Tibial nerve (tissue), 4 donors: Measurements from ENCODE around the gene ADRA2B. TPM values are rescaled to one million over a fixed set of nuclear protein-coding genes. Genes with fewer than 3 reads are reported as not detected.

ENCODE experiments used
- DNase-seq, 2 donors: peaks; one replicate each; pipeline ENCODE4 v3.0.0-alpha.2; 2019; ENCODE audit warnings: low spot score in 2 of 2
- H3K27ac ChIP-seq, 4 donors: fragments of 200-600 bp; sonication (generic) in 3 of 4; one replicate each; pipeline ENCODE4 v1.5.1; 2017 to 2019; ENCODE audit warnings: mild to moderate bottlenecking in 1 of 4
- H3K27me3 ChIP-seq, 2 donors: fragments of 200-600 bp; sonication (generic) in 1 of 2; one replicate each; pipeline versions ENCODE4 v1.5.1 to v1.6.0; 2017 to 2019
- H3K36me3 ChIP-seq, 3 donors: fragments of 200-600 bp; sonication (generic); one replicate each; pipeline ENCODE4 v1.5.1; 2018 to 2019
- H3K4me1 ChIP-seq, 4 donors: fragments of 200-600 bp; sonication (generic) in 3 of 4; one replicate each; pipeline ENCODE4 v1.5.1; 2017 to 2019
- H3K4me3 ChIP-seq, 4 donors: fragments of 200-600 bp; sonication (generic) in 3 of 4; one replicate each; pipeline ENCODE4 v1.5.1; 2017 to 2019; ENCODE audit warnings: mild to moderate bottlenecking in 1 of 4, moderate library complexity in 1 of 4
- H3K9me3 ChIP-seq, 4 donors: fragments of 200-600 bp; sonication (generic) in 3 of 4; one replicate each; pipeline ENCODE4 v1.5.1; 2017 to 2019
- EP300 ChIP-seq, 2 donors: sonication (generic); formaldehyde crosslinking; IDR thresholded peaks; one replicate each; pipeline ENCODE4 v1.6.1; 2017; ENCODE audit warnings: antibody characterized with exemption in 2 of 2, mild to moderate bottlenecking in 1 of 2
- POLR2A ChIP-seq, 2 donors: fragments of 450-650 bp; IDR thresholded peaks; one replicate each; pipeline ENCODE4 v1.6.1; 2017; ENCODE audit warnings: antibody characterized with exemption in 2 of 2, mild to moderate bottlenecking in 2 of 2, moderate library complexity in 2 of 2
- WGBS, 2 donors: methylation state at CpG; one replicate each; pipeline ENCODE4 v1.1.5; 2018; 5-methylcytosine and 5-hydroxymethylcytosine counted together
- total RNA-seq, 4 donors: library from RNA; depleted of rRNA; stranded (reverse); fragments of >200 nt; gene quantifications; one replicate each; pipeline ENCODE4 v1.1.0, GENCODE V29; 2016
- TF ChIP-seq, protein P1 (sequence below), 5 experiments: fragments of 200-600 bp in 3 of 5; fragments of 450-650 bp in 2 of 5; sonication (generic) in 3 of 5; IDR thresholded peaks; one replicate each; pipeline ENCODE4 v1.5.1; 2016 to 2019; ENCODE audit warnings: antibody characterized with exemption in 5 of 5, mild to moderate bottlenecking in 3 of 5, moderate library complexity in 2 of 5

Gene ADRA2B
- total RNA-seq, 4 donors from 2014 or later = 2.1 to 5.0 (median 4.7) TPM

DNA sequence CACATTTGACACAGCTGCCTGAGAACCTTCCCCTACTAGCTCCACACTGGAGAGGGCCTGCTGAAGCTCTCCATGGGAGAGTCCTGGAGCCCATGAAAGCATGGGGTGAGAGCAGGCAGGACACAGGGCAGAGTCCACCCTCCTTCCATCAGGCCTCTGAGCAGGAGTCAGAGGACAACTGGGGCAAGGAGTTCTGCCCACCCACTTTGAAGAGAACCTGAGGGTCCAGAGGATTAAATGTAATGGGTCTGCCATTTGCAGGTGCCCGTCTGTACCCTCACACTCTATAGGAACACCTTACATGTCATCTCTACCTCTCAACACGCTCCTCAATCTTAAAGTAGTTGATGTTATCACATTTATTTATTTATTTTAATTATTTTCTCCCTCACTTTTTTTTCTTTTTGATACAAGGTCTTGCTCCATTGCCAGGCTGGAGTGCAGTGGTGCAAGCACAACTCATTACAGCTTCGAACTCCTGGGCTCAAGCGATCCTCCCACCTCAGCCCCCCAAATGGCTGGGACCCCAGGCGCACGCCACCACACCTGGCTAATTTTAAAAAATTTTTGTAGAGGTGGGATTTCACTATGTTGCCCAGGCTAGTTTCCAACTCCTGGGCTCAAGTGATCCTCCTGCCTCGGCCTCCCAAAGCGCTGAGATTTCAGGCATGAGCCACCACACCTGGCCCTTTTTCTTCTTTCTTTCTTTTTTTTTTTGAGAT lies 10.2 kb downstream of the ADRA2B start:
- H3K27me3 ChIP-seq = no peaks in the 10 kb centered on the region
- H3K9me3 ChIP-seq = peaks cover 0 to 21% (median 4%) of the 10 kb centered on the region in 4 donors
- no peak overlapping the region for H3K4me3 ChIP-seq
- H3K4me1 ChIP-seq = peaks cover 0 to 15% (median 0%) of the 10 kb centered on the region in 4 donors
- no peaks in the 10 kb centered on the region for H3K36me3 ChIP-seq
- DNase-seq = no peak
- H3K27ac ChIP-seq = no peak overlapping the region
- TF ChIP-seq, protein P1, sequence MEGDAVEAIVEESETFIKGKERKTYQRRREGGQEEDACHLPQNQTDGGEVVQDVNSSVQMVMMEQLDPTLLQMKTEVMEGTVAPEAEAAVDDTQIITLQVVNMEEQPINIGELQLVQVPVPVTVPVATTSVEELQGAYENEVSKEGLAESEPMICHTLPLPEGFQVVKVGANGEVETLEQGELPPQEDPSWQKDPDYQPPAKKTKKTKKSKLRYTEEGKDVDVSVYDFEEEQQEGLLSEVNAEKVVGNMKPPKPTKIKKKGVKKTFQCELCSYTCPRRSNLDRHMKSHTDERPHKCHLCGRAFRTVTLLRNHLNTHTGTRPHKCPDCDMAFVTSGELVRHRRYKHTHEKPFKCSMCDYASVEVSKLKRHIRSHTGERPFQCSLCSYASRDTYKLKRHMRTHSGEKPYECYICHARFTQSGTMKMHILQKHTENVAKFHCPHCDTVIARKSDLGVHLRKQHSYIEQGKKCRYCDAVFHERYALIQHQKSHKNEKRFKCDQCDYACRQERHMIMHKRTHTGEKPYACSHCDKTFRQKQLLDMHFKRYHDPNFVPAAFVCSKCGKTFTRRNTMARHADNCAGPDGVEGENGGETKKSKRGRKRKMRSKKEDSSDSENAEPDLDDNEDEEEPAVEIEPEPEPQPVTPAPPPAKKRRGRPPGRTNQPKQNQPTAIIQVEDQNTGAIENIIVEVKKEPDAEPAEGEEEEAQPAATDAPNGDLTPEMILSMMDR (IDR thresholded peaks at IDR 0.05) = no peak
- TF ChIP-seq EP300 (IDR thresholded peaks at IDR 0.05) (no peak), POLR2A (IDR thresholded peaks at IDR 0.05) (no peak)
- 96 to 97% methylated on average over 8 of the region's 8 CpGs for WGBS, 2 donors

DNA sequence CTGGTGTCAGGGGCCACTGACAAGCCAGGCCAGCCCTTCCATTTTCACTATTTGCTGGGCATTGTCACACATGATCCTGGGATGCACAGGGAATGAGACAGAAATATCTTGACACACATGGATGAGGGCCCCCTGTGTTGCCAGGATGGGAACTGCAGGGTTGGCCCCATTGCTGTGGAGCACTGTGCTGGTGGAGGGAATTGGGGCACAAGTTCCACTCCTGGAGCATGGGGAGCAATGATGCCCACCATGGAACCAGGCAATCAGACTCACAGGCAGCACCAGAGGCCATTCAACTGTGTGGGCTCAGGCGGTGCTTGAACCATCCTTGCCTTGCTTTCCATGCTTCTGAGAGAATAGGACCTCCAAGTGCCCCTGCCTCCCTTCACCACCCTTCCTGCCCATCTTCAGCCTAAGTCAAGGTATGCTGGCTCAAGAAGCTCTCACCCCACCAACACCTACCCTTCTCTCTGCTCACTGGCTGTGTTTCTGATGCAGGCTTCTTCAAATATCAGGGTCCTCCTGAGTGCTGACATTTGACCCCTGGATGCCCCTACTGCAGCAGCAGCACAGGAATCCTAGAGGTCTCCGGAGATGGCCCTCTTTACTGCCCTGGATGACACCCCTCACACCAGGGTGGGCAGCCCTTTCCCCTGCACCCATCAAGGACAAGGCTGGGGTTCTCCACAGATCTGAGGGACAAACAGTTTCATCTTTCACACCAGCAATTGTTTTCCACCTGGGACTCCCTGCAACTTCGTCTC lies 11.0 kb downstream of the ADRA2B start:
- Histone ChIP-seq H3K4me1 (peaks cover 0 to 15% (median 0%) of the 10 kb centered on the region in 4 donors), H3K27me3 (no peaks in the 10 kb centered on the region), H3K36me3 (no peaks in the 10 kb centered on the region), H3K9me3 (peaks cover 0 to 21% (median 4%) of the 10 kb centered on the region in 4 donors), H3K4me3 (no peak overlapping the region), H3K27ac (no peak overlapping the region)
- DNase-seq = no peak
- no peak for TF ChIP-seq POLR2A (IDR thresholded peaks at IDR 0.05)
- TF ChIP-seq EP300 (IDR thresholded peaks at IDR 0.05) = no peak
- TF ChIP-seq, protein P1 (IDR thresholded peaks at IDR 0.05) = no peak
- WGBS, 2 donors = 95 to 97% methylated on average over 3 of the region's 3 CpGs

DNA sequence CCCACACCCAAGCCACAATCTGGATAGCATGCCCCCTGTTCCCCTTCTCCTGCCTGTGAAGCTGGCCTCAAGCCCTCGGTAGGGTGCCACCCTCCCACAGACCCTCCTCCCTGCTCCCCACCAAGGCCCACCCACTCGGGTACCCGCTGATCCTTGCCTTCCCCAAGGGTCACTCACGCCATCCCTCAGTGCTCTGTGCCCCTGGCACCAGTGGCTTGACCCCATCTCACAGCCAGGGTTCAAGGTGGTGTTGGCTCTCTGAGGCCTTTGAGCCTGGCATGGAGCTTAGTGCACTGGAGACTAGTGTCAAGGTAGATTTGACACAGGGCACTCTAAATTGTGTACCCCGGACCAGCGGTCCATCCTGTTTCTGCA lies 11.9 kb downstream of the ADRA2B start:
- Histone ChIP-seq H3K4me1 (peaks cover 0 to 19% (median 0%) of the 10 kb centered on the region in 4 donors), H3K27ac (no peak overlapping the region), H3K36me3 (no peaks in the 10 kb centered on the region), H3K9me3 (peaks cover 0 to 21% (median 4%) of the 10 kb centered on the region in 4 donors), H3K4me3 (no peak overlapping the region), H3K27me3 (no peaks in the 10 kb centered on the region)
- DNase-seq = no peak
- 83 to 86% methylated on average over 6 of the region's 6 CpGs for WGBS, 2 donors
- TF ChIP-seq, protein P1 (IDR thresholded peaks at IDR 0.05) = no peak

DNA sequence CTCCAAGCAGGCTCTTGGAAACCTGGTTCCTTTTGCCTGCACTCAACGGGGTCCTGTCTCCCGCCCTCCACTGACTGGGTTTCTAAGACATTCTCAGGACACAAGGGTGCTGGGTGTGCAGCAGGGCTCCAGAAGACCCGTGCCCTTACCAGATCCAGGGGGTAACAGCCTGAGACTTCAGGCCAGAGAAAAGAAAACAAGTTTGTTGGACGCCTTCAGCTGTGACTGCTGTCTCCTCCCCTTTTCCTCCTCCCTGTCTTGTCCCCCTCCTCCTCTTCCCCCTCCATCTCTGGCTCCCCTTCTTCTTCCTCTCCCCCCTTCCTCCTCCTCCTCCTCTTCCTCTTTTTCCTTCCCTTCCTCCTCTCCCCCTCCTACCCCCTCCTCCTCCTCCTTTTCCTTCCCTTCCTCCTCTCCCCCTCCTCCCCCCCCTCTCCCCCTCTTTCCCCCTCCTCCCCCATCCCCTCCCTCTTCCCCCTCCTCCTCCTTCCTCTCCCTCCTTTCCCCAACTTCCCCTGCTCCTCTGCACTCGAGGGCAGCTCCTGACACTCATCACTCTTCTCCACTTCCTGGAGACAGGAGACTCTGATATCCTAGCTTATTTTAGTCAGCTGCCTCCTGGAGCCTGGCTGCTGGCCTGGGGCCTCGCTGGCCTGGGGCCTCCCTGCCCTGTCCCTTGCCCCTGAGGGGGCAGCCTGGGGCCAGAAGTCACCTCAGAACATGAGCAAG lies 12.4 kb downstream of the ADRA2B start:
- TF ChIP-seq, protein P1 (IDR thresholded peaks at IDR 0.05) = no peak
- no peak for TF ChIP-seq POLR2A (IDR thresholded peaks at IDR 0.05)
- no peak for TF ChIP-seq EP300 (IDR thresholded peaks at IDR 0.05)
- Histone ChIP-seq H3K27ac (no peak overlapping the region), H3K9me3 (peaks cover 0 to 21% (median 4%) of the 10 kb centered on the region in 4 donors), H3K4me3 (no peak overlapping the region), H3K36me3 (no peaks in the 10 kb centered on the region), H3K27me3 (no peaks in the 10 kb centered on the region), H3K4me1 (peaks cover 0 to 13% (median 0%) of the 10 kb centered on the region in 4 donors)
- 27 to 30% methylated on average over 6 of the region's 6 CpGs for WGBS, 2 donors
- peak in 1 of 2 donors; percentile 5 for DNase-seq
